WTC11 (cell line): Measurements from ENCODE around the gene MARCHF4. TPM values are rescaled to one million over a fixed set of nuclear protein-coding genes. Genes with fewer than 3 reads are reported as not detected.

ENCODE experiments used
- ATAC-seq: fragments of 200-7000 bp; cut with Tn5 transposase; 2 replicates; pipeline ENCODE4 v1.10.0; 2021; ENCODE audit warnings: mild to moderate bottlenecking, moderate library complexity
- CTCF ChIA-PET: fragments of 300-600 bp; sonication (Branson Sonifier 250); formaldehyde crosslinking; loops from one replicate; lab custom pipeline; 2021; ENCODE audit warnings: antibody characterized with exemption; lab: Charles Lee
- POLR2A ChIA-PET: fragments of 350-600 bp; sonication (Branson Sonifier 250); formaldehyde crosslinking; loops from one replicate; lab custom pipeline; 2021; ENCODE audit warnings: antibody characterized with exemption; lab: Charles Lee
- DNase-seq: peaks from one replicate; pipeline ENCODE4 v3.0.0; 2021; ENCODE audit warnings: low spot score
- H3K27ac Mint-ChIP-seq: 2 replicates; pipeline ENCODE4 v1.8.0; 2021; ENCODE audit warnings: mixed read lengths
- H3K27me3 Mint-ChIP-seq: 2 replicates; pipeline ENCODE4 v1.8.0; 2021; ENCODE audit warnings: low read depth, mild to moderate bottlenecking, moderate library complexity, mixed read lengths
- H3K36me3 Mint-ChIP-seq: 2 replicates; pipeline ENCODE4 v1.8.0; 2021; ENCODE audit warnings: mixed read lengths
- H3K4me1 Mint-ChIP-seq: 2 replicates; pipeline ENCODE4 v1.8.0; 2022; ENCODE audit warnings: mixed read lengths
- H3K4me3 Mint-ChIP-seq: 2 replicates; pipeline ENCODE4 v1.8.0; 2021; ENCODE audit warnings: mild to moderate bottlenecking, moderate library complexity, mixed read lengths
- H3K9me3 Mint-ChIP-seq: 2 replicates; pipeline ENCODE4 v1.8.0; 2021; ENCODE audit warnings: mixed read lengths
- ATF1 ChIP-seq: sonication (generic); formaldehyde crosslinking; IDR thresholded peaks from 2 replicates; pipeline ENCODE4 v1.8.1; 2023; ENCODE audit warnings: mild to moderate bottlenecking, moderate library complexity, missing genetic modification reagents
- EMX1 ChIP-seq: fragments of 250-450 bp; sonication (Bioruptor Pico); IDR thresholded peaks from 2 replicates; pipeline ENCODE4 v1.8.0; 2021; ENCODE audit warnings: mild to moderate bottlenecking
- FOXP1 ChIP-seq: sonication (generic); formaldehyde crosslinking; IDR thresholded peaks from 2 replicates; pipeline ENCODE4 v1.8.0; 2022; ENCODE audit warnings: missing genetic modification reagents, mild to moderate bottlenecking, moderate library complexity, borderline replicate concordance
- FOXP4 ChIP-seq: sonication (generic); formaldehyde crosslinking; IDR thresholded peaks from 2 replicates; pipeline ENCODE4 v1.8.0; 2022; ENCODE audit warnings: mild to moderate bottlenecking, missing genetic modification reagents
- GABPB1 ChIP-seq: sonication (generic); formaldehyde crosslinking; IDR thresholded peaks from 2 replicates; pipeline ENCODE4 v1.8.1; 2023; ENCODE audit warnings: mild to moderate bottlenecking, missing genetic modification reagents
- GRHL2 ChIP-seq: fragments of 250-450 bp; sonication (Bioruptor Pico); IDR thresholded peaks from 2 replicates; pipeline ENCODE4 v1.8.0; 2022; ENCODE audit warnings: mild to moderate bottlenecking, moderate library complexity; ENCODE audit not compliant: insufficient replicate concordance, severe bottlenecking
- GTF2I ChIP-seq: fragments of 250-450 bp; sonication (Bioruptor Pico); conservative IDR thresholded peaks from 2 replicates; pipeline ENCODE4 v1.4.0; 2021; ENCODE audit warnings: mild to moderate bottlenecking
- MLX ChIP-seq: sonication (generic); formaldehyde crosslinking; IDR thresholded peaks from 2 replicates; pipeline ENCODE4 v1.8.1; 2023; ENCODE audit warnings: mild to moderate bottlenecking, missing genetic modification reagents, moderate library complexity
- MXD4 ChIP-seq: fragments of 250-450 bp; sonication (Bioruptor Pico); IDR thresholded peaks from 2 replicates; pipeline ENCODE4 v1.8.0; 2021; ENCODE audit warnings: mild to moderate bottlenecking, moderate library complexity, borderline replicate concordance
- NFYB ChIP-seq: sonication (generic); formaldehyde crosslinking; conservative IDR thresholded peaks from 2 replicates; pipeline ENCODE4 v1.8.0; 2022; ENCODE audit warnings: low read depth, missing genetic modification reagents
- NR1H2 ChIP-seq: sonication (generic); formaldehyde crosslinking; IDR thresholded peaks from 2 replicates; pipeline ENCODE4 v1.9.0; 2021; ENCODE audit warnings: mild to moderate bottlenecking, moderate library complexity, missing genetic modification reagents
- NR2C2 ChIP-seq: sonication (generic); formaldehyde crosslinking; IDR thresholded peaks from 2 replicates; pipeline ENCODE4 v1.8.0; 2022; ENCODE audit warnings: mild to moderate bottlenecking, missing genetic modification reagents
- OVOL2 ChIP-seq: fragments of 250-450 bp; sonication (Bioruptor Pico); IDR thresholded peaks from 2 replicates; pipeline ENCODE4 v1.9.0; 2021; ENCODE audit warnings: mild to moderate bottlenecking, borderline replicate concordance
- RELA ChIP-seq: sonication (generic); formaldehyde crosslinking; IDR thresholded peaks from 2 replicates; pipeline ENCODE4 v1.8.1; 2022; ENCODE audit warnings: missing genetic modification reagents, mild to moderate bottlenecking, borderline replicate concordance
- RORB ChIP-seq: fragments of 250-450 bp; sonication (Bioruptor Pico); IDR thresholded peaks from 2 replicates; pipeline ENCODE4 v1.9.0; 2021; ENCODE audit warnings: mild to moderate bottlenecking
- SMAD4 ChIP-seq: sonication (generic); formaldehyde crosslinking; IDR thresholded peaks from 2 replicates; pipeline ENCODE4 v1.8.0; 2022; ENCODE audit warnings: mild to moderate bottlenecking, missing genetic modification reagents
- TCF7 ChIP-seq: sonication (generic); formaldehyde crosslinking; IDR thresholded peaks from 2 replicates; pipeline ENCODE4 v1.8.0; 2022; ENCODE audit warnings: mild to moderate bottlenecking, low read depth, missing genetic modification reagents, moderate library complexity
- TEAD1 ChIP-seq: sonication (generic); formaldehyde crosslinking; IDR thresholded peaks from 2 replicates; pipeline ENCODE4 v1.8.0; 2022; ENCODE audit warnings: mild to moderate bottlenecking, missing genetic modification reagents
- ZBTB21 ChIP-seq: sonication (generic); formaldehyde crosslinking; IDR thresholded peaks from 2 replicates; pipeline ENCODE4 v1.8.1; 2023; ENCODE audit warnings: mild to moderate bottlenecking, missing genetic modification reagents, borderline replicate concordance
- ZNF219 ChIP-seq: sonication (generic); formaldehyde crosslinking; IDR thresholded peaks from 2 replicates; pipeline ENCODE4 v1.8.0; 2023; ENCODE audit warnings: missing genetic modification reagents, mild to moderate bottlenecking, borderline replicate concordance
- ZNF232 ChIP-seq: sonication (generic); formaldehyde crosslinking; IDR thresholded peaks from 2 replicates; pipeline ENCODE4 v1.8.0; 2022; ENCODE audit warnings: mild to moderate bottlenecking, missing genetic modification reagents
- ZNF396 ChIP-seq: fragments of 250-450 bp; sonication (Bioruptor Pico); IDR thresholded peaks from 2 replicates; pipeline ENCODE4 v1.8.0; 2021; ENCODE audit warnings: mild to moderate bottlenecking, moderate library complexity, borderline replicate concordance
- ZNF423 ChIP-seq: fragments of 250-450 bp; sonication (Bioruptor Pico); IDR thresholded peaks from 2 replicates; pipeline ENCODE4 v2.1.2; 2022; ENCODE audit warnings: mild to moderate bottlenecking, moderate library complexity
- total RNA-seq: library from RNA; stranded (reverse); gene quantifications from 3 replicates; pipeline ENCODE4 v1.2.3, GENCODE V29; 2021
- TF ChIP-seq, protein P1 (sequence below): fragments of 250-450 bp; sonication (Bioruptor Pico); IDR thresholded peaks from 2 replicates; pipeline ENCODE4 v1.9.0; 2021; ENCODE audit warnings: mild to moderate bottlenecking, borderline replicate concordance
- TF ChIP-seq, protein P2 (sequence below): fragments of 250-450 bp; sonication (Bioruptor Pico); IDR thresholded peaks from 2 replicates; pipeline ENCODE4 v1.9.0; 2021; ENCODE audit warnings: mild to moderate bottlenecking
- TF ChIP-seq, protein P3 (sequence below): fragments of 250-450 bp; sonication (Bioruptor Pico); IDR thresholded peaks from 2 replicates; pipeline ENCODE4 v1.9.0; 2021; ENCODE audit warnings: mild to moderate bottlenecking

The MARCHF4 gene
- total RNA-seq, 1 experiment from 2014 or later, result 2.6 TPM

GRCh38 chr2:216399621-216400020 lies 27.3 kb upstream of the MARCHF4 start:
- H3K4me3 Mint-ChIP-seq, result no peak overlapping the region
- no peaks in the 10 kb centered on the region for H3K36me3 Mint-ChIP-seq
- ATAC-seq (no peak), DNase-seq (no peak)
- no peak overlapping the region for H3K27ac Mint-ChIP-seq
- ChIA-PET CTCF (interaction anchor here (1.2 to 2.9 kb wide), 4 partner anchors 13 to 177 kb away, joined by 4 to 12 read pairs (median 6); partner anchors contain the start of gene SMARCAL1), POLR2A (interaction anchor here (0.5 kb wide), 1 partner anchor 285 kb away, joined by 3 read pairs; no protein-coding TSS in a partner anchor)
- peaks cover 10% of the 10 kb centered on the region for H3K4me1 Mint-ChIP-seq
- H3K27me3 Mint-ChIP-seq, result no peaks in the 10 kb centered on the region; the same call in 1 of the 2 replicates
- peaks cover 5% of the 10 kb centered on the region; the same call in 1 of the 2 replicates for H3K9me3 Mint-ChIP-seq
- no peak for TF ChIP-seq NFYB
- no peak for TF ChIP-seq GRHL2 (CRISPR knock-in tag)
- TF ChIP-seq GABPB1, result no peak
- no peak for TF ChIP-seq FOXP4 (CRISPR knock-in tag)
- TF ChIP-seq ZNF396, result no peak
- TF ChIP-seq TEAD1, result no peak
- TF ChIP-seq MXD4 (CRISPR knock-in tag), result no peak
- TF ChIP-seq MLX (CRISPR knock-in tag), result no peak
- TF ChIP-seq ZBTB21, result no peak
- no peak for TF ChIP-seq SMAD4 (CRISPR knock-in tag)
- TF ChIP-seq, protein P1, sequence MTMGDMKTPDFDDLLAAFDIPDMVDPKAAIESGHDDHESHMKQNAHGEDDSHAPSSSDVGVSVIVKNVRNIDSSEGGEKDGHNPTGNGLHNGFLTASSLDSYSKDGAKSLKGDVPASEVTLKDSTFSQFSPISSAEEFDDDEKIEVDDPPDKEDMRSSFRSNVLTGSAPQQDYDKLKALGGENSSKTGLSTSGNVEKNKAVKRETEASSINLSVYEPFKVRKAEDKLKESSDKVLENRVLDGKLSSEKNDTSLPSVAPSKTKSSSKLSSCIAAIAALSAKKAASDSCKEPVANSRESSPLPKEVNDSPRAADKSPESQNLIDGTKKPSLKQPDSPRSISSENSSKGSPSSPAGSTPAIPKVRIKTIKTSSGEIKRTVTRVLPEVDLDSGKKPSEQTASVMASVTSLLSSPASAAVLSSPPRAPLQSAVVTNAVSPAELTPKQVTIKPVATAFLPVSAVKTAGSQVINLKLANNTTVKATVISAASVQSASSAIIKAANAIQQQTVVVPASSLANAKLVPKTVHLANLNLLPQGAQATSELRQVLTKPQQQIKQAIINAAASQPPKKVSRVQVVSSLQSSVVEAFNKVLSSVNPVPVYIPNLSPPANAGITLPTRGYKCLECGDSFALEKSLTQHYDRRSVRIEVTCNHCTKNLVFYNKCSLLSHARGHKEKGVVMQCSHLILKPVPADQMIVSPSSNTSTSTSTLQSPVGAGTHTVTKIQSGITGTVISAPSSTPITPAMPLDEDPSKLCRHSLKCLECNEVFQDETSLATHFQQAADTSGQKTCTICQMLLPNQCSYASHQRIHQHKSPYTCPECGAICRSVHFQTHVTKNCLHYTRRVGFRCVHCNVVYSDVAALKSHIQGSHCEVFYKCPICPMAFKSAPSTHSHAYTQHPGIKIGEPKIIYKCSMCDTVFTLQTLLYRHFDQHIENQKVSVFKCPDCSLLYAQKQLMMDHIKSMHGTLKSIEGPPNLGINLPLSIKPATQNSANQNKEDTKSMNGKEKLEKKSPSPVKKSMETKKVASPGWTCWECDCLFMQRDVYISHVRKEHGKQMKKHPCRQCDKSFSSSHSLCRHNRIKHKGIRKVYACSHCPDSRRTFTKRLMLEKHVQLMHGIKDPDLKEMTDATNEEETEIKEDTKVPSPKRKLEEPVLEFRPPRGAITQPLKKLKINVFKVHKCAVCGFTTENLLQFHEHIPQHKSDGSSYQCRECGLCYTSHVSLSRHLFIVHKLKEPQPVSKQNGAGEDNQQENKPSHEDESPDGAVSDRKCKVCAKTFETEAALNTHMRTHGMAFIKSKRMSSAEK (CRISPR knock-in tag), result no peak
- no peak for TF ChIP-seq EMX1 (CRISPR knock-in tag)
- TF ChIP-seq, protein P2, sequence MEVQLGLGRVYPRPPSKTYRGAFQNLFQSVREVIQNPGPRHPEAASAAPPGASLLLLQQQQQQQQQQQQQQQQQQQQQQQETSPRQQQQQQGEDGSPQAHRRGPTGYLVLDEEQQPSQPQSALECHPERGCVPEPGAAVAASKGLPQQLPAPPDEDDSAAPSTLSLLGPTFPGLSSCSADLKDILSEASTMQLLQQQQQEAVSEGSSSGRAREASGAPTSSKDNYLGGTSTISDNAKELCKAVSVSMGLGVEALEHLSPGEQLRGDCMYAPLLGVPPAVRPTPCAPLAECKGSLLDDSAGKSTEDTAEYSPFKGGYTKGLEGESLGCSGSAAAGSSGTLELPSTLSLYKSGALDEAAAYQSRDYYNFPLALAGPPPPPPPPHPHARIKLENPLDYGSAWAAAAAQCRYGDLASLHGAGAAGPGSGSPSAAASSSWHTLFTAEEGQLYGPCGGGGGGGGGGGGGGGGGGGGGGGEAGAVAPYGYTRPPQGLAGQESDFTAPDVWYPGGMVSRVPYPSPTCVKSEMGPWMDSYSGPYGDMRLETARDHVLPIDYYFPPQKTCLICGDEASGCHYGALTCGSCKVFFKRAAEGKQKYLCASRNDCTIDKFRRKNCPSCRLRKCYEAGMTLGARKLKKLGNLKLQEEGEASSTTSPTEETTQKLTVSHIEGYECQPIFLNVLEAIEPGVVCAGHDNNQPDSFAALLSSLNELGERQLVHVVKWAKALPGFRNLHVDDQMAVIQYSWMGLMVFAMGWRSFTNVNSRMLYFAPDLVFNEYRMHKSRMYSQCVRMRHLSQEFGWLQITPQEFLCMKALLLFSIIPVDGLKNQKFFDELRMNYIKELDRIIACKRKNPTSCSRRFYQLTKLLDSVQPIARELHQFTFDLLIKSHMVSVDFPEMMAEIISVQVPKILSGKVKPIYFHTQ (CRISPR knock-in tag), result no peak
- TF ChIP-seq ATF1 (CRISPR knock-in tag), result no peak

GRCh38 chr2:216394881-216395280 lies 22.6 kb upstream of the MARCHF4 start:
- ChIA-PET POLR2A (no interaction called here), CTCF (no interaction called here)
- ATAC-seq, result no peak
- Mint-ChIP-seq H3K4me3 (no peak overlapping the region), H3K4me1 (peaks cover 10% of the 10 kb centered on the region; the same call in 1 of the 2 replicates), H3K36me3 (no peaks in the 10 kb centered on the region), H3K9me3 (peaks cover 5% of the 10 kb centered on the region; the same call in 1 of the 2 replicates), H3K27ac (no peak overlapping the region), H3K27me3 (no peaks in the 10 kb centered on the region; the same call in 1 of the 2 replicates)
- no peak for DNase-seq
- TF ChIP-seq RORB (no peak), GTF2I (CRISPR knock-in tag) (no peak), NR1H2 (no peak), ZNF232 (CRISPR knock-in tag) (no peak), NR2C2 (CRISPR knock-in tag) (no peak), ZNF219 (no peak), ZNF423 (no peak), RELA (CRISPR knock-in tag) (no peak), TCF7 (no peak), OVOL2 (no peak), FOXP1 (CRISPR knock-in tag) (no peak)
- TF ChIP-seq, protein P3, sequence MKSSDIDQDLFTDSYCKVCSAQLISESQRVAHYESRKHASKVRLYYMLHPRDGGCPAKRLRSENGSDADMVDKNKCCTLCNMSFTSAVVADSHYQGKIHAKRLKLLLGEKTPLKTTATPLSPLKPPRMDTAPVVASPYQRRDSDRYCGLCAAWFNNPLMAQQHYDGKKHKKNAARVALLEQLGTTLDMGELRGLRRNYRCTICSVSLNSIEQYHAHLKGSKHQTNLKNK, result no peak
